Transverse colon (tissue), 4 donors: ENCODE data around the gene PRKAR2A.
A peak's percentile ranks its signal among the peaks of the same experiment; 100 is the strongest.
"Not testable (repeated sequence)": the region's sequence is repeated elsewhere in the genome, so short reads cannot be mapped to it uniquely, and the experiment has no call there.

ENCODE experiments used
- POLR2A ChIP-seq: fragments of 450-650 bp; IDR thresholded peaks from one replicate; pipeline ENCODE4 v1.6.1; 2016; ENCODE audit warnings: antibody characterized with exemption, mild to moderate bottlenecking, moderate library complexity
- POLR2AphosphoS5 ChIP-seq, 3 donors: sonication (generic); formaldehyde crosslinking; IDR thresholded peaks; one replicate each; pipeline ENCODE4 v1.6.1; 2016; ENCODE audit warnings: antibody characterized with exemption in 3 of 3
- TF ChIP-seq, protein P1 (sequence below), 5 experiments: fragments of 200-600 bp in 3 of 5; fragments of 450-650 bp in 2 of 5; sonication (generic) in 3 of 5; IDR thresholded peaks; 1 replicate in 2 of 5; 2 replicates in 3 of 5; pipeline ENCODE4 v1.5.1; 2016 to 2017; ENCODE audit warnings: antibody characterized with exemption in 5 of 5, inconsistent platforms in 3 of 5, mild to moderate bottlenecking in 2 of 5, moderate library complexity in 1 of 5

DNA sequence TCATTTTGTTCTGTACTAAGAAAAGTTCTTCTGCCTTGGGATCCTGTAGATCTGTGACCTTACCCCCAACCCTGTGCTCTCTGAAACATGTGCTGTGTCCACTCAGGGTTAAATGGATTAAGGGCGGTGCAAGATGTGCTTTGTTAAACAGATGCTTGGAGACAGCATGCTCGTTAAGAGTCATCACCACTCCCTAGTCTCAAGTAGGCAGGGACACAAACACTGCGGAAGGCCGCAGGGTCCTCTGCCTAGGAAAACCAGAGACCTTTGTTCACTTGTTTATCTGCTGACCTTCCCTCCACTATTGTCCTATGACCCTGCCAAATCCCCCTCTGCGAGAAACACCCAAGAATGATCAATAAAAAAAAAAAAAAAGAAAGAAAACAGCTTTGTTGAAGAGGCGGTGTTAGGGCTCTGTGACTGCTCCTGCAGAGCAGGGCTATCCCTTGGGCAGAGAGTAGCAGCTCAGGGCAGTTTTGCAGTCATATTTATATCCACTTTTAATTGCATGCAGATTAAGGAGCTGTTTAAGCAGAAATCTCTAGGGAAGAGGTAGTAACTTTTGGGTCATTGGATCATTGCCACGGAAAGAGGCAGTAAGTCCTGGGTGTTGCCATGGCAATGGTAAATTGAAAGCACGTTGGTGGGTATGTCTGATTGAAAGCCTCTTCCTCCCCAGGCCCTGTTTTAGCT, 112.5 kb downstream of the PRKAR2A start:
- TF ChIP-seq POLR2AphosphoS5 (IDR thresholded peaks at IDR 0.05) (peak in 2 of 3 donors; percentile 35 to 40), POLR2A (peak; percentile 28)
- TF ChIP-seq, protein P1, sequence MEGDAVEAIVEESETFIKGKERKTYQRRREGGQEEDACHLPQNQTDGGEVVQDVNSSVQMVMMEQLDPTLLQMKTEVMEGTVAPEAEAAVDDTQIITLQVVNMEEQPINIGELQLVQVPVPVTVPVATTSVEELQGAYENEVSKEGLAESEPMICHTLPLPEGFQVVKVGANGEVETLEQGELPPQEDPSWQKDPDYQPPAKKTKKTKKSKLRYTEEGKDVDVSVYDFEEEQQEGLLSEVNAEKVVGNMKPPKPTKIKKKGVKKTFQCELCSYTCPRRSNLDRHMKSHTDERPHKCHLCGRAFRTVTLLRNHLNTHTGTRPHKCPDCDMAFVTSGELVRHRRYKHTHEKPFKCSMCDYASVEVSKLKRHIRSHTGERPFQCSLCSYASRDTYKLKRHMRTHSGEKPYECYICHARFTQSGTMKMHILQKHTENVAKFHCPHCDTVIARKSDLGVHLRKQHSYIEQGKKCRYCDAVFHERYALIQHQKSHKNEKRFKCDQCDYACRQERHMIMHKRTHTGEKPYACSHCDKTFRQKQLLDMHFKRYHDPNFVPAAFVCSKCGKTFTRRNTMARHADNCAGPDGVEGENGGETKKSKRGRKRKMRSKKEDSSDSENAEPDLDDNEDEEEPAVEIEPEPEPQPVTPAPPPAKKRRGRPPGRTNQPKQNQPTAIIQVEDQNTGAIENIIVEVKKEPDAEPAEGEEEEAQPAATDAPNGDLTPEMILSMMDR (IDR thresholded peaks at IDR 0.05), result not testable (repeated sequence)
